ENCODE data around the gene SEC14L2. TPM values are rescaled to one million over a fixed set of nuclear protein-coding genes. Genes with fewer than 3 reads are reported as not detected.

Gene SEC14L2
- polyA plus RNA-seq, 1 experiment: 15.8 TPM

GRCh38 chr22:30472994-30473720 lies 76.3 kb downstream of the SEC14L2 start:
- TF ChIP-seq CTCF (IDR thresholded peaks at IDR 0.05; ENCODE audit: low read depth, low read length): no peak
- Histone ChIP-seq H3K4me3 (ENCODE audit: low read depth, low read length) (no peak overlapping the region), H3K27ac (ENCODE audit: low read depth, low read length) (no peak overlapping the region), H3K27me3 (ENCODE audit: control insufficient read depth, insufficient read depth, low read length) (peaks cover 37% of the 10 kb centered on the region), H3K9me3 (ENCODE audit: control insufficient read depth, insufficient read depth, low read length) (no peaks in the 10 kb centered on the region)
- POLR2A ChIA-PET: no interaction called here
- DNase-seq (ENCODE audit: low read depth, low spot score): no peak
- CTCF ChIA-PET: interaction anchor here (1.5 kb wide), 1 partner anchor 12 kb away, joined by 5 read pairs; no protein-coding TSS in a partner anchor

- no peak overlapping the region for H3K4me3 ChIP-seq (ENCODE audit: low read depth, low read length)
- no peak overlapping the region for H3K27ac ChIP-seq (ENCODE audit: low read depth, low read length)
- no peak for DNase-seq (ENCODE audit: low read depth, low spot score)
- ChIA-PET CTCF (no interaction called here), POLR2A (no interaction called here)
- H3K27me3 ChIP-seq (ENCODE audit: control insufficient read depth, insufficient read depth, low read length): peaks cover 41% of the 10 kb centered on the region
- no peak for TF ChIP-seq CTCF (IDR thresholded peaks at IDR 0.05; ENCODE audit: low read depth, low read length)
- H3K9me3 ChIP-seq (ENCODE audit: control insufficient read depth, insufficient read depth, low read length): no peaks in the 10 kb centered on the region
Observed at GRCh38 chr22:30474121-30474520, 77.3 kb downstream of the SEC14L2 start.

Small RNAs within 50 kb of the gene (small RNA-seq; reads per million reads assigned to genes)
- not detected for gene AC004832.3 (ENCODE audit: insufficient read length, low read depth)
- not detected for gene RNU6-564P (ENCODE audit: insufficient read length, low read depth)

Other genes with a start within 250 kb of the SEC14L2 start
- gene LIF, start 150.3 kb upstream of the SEC14L2 start, polyA plus RNA-seq (2011; rRNA removed): 53.9 and 121 TPM in 2 replicates
- gene OSM, start 130.2 kb upstream of the SEC14L2 start, polyA plus RNA-seq (2011; rRNA removed): not detected in 2 replicates
- 12.0 and 15.3 TPM in 2 replicates for gene CASTOR1, start 107.5 kb upstream of the SEC14L2 start, polyA plus RNA-seq (2011; rRNA removed)
- 14.5 and 17.5 TPM in 2 replicates for gene TBC1D10A, start 70.1 kb upstream of the SEC14L2 start, polyA plus RNA-seq (2011; rRNA removed)
- gene SF3A1, start 40.1 kb upstream of the SEC14L2 start, polyA plus RNA-seq (2011; rRNA removed): 53.1 and 82.7 TPM in 2 replicates
- gene CCDC157, start 40.0 kb upstream of the SEC14L2 start, polyA plus RNA-seq (2011; rRNA removed): 1.6 and 1.8 TPM in 2 replicates
- gene RNF215, start 9.6 kb upstream of the SEC14L2 start, polyA plus RNA-seq (2011; rRNA removed): 11.4 and 12.1 TPM in 2 replicates
- 4.1 and 4.2 TPM in 2 replicates for gene MTFP1, start 28.8 kb downstream of the SEC14L2 start, polyA plus RNA-seq (2011; rRNA removed)
- not detected in 2 replicates for gene SEC14L3, start 75.0 kb downstream of the SEC14L2 start, polyA plus RNA-seq (2011; rRNA removed)
- gene SEC14L4, start 108.7 kb downstream of the SEC14L2 start, polyA plus RNA-seq (2011; rRNA removed): not detected in 2 replicates
- gene SEC14L6, start 149.7 kb downstream of the SEC14L2 start, polyA plus RNA-seq (2011; rRNA removed): 0.06 and 0.19 TPM in 2 replicates
- gene GAL3ST1, start 177.6 kb downstream of the SEC14L2 start, polyA plus RNA-seq (2011; rRNA removed): 0.06 and 0.14 TPM in 2 replicates
- 70.2 and 90.3 TPM in 2 replicates for gene PES1, start 194.9 kb downstream of the SEC14L2 start, polyA plus RNA-seq (2011; rRNA removed)
- 6.6 and 9.1 TPM in 2 replicates for gene TCN2, start 210.2 kb downstream of the SEC14L2 start, polyA plus RNA-seq (2011; rRNA removed)
- gene SLC35E4, start 238.8 kb downstream of the SEC14L2 start, polyA plus RNA-seq (2011; rRNA removed): 2.8 and 3.4 TPM in 2 replicates

All from AG04450 (cell line).